Fibroblast of lung (primary cell): ENCODE measurements around the gene RAB31. TPM values are rescaled to one million over a fixed set of nuclear protein-coding genes. Genes with fewer than 3 reads are reported as not detected.
A peak's percentile ranks its signal among the peaks of the same experiment; 100 is the strongest.

Experiments
- DNase-seq, 2 donors: peaks; one replicate each; pipeline versions ENCODE4 v3.0.0 to v3.0.0-alpha.2; 2010; ENCODE audit warnings: low read depth in 2 of 2
- H2AFZ ChIP-seq: 2 replicates; pipeline ENCODE4 v1.5.1; 2012; ENCODE audit warnings: low read length, control low read depth, inconsistent platforms
- H3K27ac ChIP-seq: 2 replicates; pipeline ENCODE4 v1.5.1; 2011; ENCODE audit warnings: low read length, control low read depth; ENCODE audit not compliant: insufficient read depth
- H3K27me3 ChIP-seq: 2 replicates; pipeline ENCODE4 v1.5.1; 2011; ENCODE audit warnings: mild to moderate bottlenecking, low read length; ENCODE audit not compliant: control insufficient read depth, insufficient read depth
- H3K36me3 ChIP-seq: 2 replicates; pipeline ENCODE4 v1.5.1; 2011; ENCODE audit warnings: low read length; ENCODE audit not compliant: control insufficient read depth, insufficient read depth
- H3K4me1 ChIP-seq: 2 replicates; pipeline ENCODE4 v1.5.1; 2011; ENCODE audit warnings: low read length; ENCODE audit not compliant: control insufficient read depth, insufficient read depth; ENCODE audit errors: extremely low read depth
- H3K4me2 ChIP-seq: 2 replicates; pipeline ENCODE4 v1.5.1; 2011; ENCODE audit warnings: low read length, control low read depth; ENCODE audit not compliant: insufficient read depth; ENCODE audit errors: extremely low read depth
- H3K4me3 ChIP-seq, 4 experiments: fragments of 200-600 bp in 1 of 4; sonication (generic) in 1 of 4; replicated peaks in 1 of 4; 2 replicates each; pipeline ENCODE4 v1.5.1; 2011 to 2016; ENCODE audit warnings: low read length in 4 of 4, low read depth in 3 of 4, mild to moderate bottlenecking in 3 of 4, control low read depth in 2 of 4, inconsistent platforms in 1 of 4, mixed read lengths in 1 of 4; ENCODE audit not compliant: insufficient read depth in 1 of 4; ENCODE audit errors: control extremely low read depth in 1 of 4
- H3K79me2 ChIP-seq: 2 replicates; pipeline ENCODE4 v1.5.1; 2012; ENCODE audit warnings: mild to moderate bottlenecking, low read length, inconsistent platforms; ENCODE audit not compliant: control insufficient read depth, insufficient read depth
- H3K9ac ChIP-seq: 2 replicates; pipeline ENCODE4 v1.5.1; 2011; ENCODE audit warnings: mild to moderate bottlenecking, low read length, control low read depth; ENCODE audit not compliant: insufficient read depth
- H3K9me3 ChIP-seq: 2 replicates; pipeline ENCODE4 v1.5.1; 2012; ENCODE audit warnings: low read depth, low read length; ENCODE audit not compliant: control insufficient read depth, insufficient read depth
- H4K20me1 ChIP-seq: 2 replicates; pipeline ENCODE4 v1.5.1; 2011; ENCODE audit warnings: low read length; ENCODE audit not compliant: control insufficient read depth, insufficient read depth; ENCODE audit errors: extremely low read depth
- CTCF ChIP-seq, 2 donors: IDR thresholded peaks in 1 of 2; conservative IDR thresholded peaks in 1 of 2; 1 replicate in 1 of 2; 2 replicates in 1 of 2; pipeline ENCODE4 v1.5.1; 2011 to 2012; ENCODE audit warnings: low read length in 2 of 2, control low read depth in 1 of 2, inconsistent platforms in 1 of 2, low read depth in 1 of 2, mild to moderate bottlenecking in 1 of 2
- EZH2 ChIP-seq: IDR thresholded peaks from 2 replicates; pipeline ENCODE4 v1.5.1; 2012; ENCODE audit warnings: low read length, control low read depth, mild to moderate bottlenecking; ENCODE audit errors: missing control alignments
- polyA plus RNA-seq, 2 donors: library from polyadenylated mRNA; depleted of rRNA in 1 of 2; stranded (reverse) in 1 of 2; unstranded in 1 of 2; fragments of >200 nt; gene quantifications; 2 replicates each; pipeline ENCODE4 v1.2.1, GENCODE V29; 2011 to 2012; ENCODE audit warnings: missing spikeins in 1 of 2
- total RNA-seq: library from RNA; depleted of rRNA; stranded (reverse); fragments of >200 nt; gene quantifications from 2 replicates; pipeline ENCODE4 v1.2.1, GENCODE V29; 2014

The RAB31 gene
- total and polyA plus RNA-seq, 2 donors (not counting 1 experiment from before 2014, with no cell fraction given) = 29.6 to 47.1 TPM

- Histone ChIP-seq H3K9ac (no peak overlapping the region), H3K4me1 (no peaks in the 10 kb centered on the region), H4K20me1 (no peaks in the 10 kb centered on the region), H3K36me3 (no peaks in the 10 kb centered on the region), H3K79me2 (no peaks in the 10 kb centered on the region), H3K4me3 (no peak overlapping the region), H3K9me3 (no peaks in the 10 kb centered on the region), H3K4me2 (no peak overlapping the region), H2AFZ (no peak overlapping the region), H3K27ac (no peak overlapping the region), H3K27me3 (no peaks in the 10 kb centered on the region)
- DNase-seq = peak in 1 of 2 donors; percentile 51
- no peak for TF ChIP-seq EZH2
Measured at GRCh38 chr18:9852266-9853081, 144.4 kb downstream of the RAB31 start.

GRCh38 chr18:9854801-9855676, 146.9 kb downstream of the RAB31 start:
- Histone ChIP-seq H3K9me3 (no peaks in the 10 kb centered on the region), H2AFZ (no peak overlapping the region), H3K9ac (no peak overlapping the region), H4K20me1 (no peaks in the 10 kb centered on the region), H3K36me3 (no peaks in the 10 kb centered on the region), H3K4me1 (no peaks in the 10 kb centered on the region), H3K4me2 (no peak overlapping the region), H3K79me2 (no peaks in the 10 kb centered on the region), H3K27ac (no peak overlapping the region), H3K4me3 (no peak overlapping the region), H3K27me3 (no peaks in the 10 kb centered on the region)
- TF ChIP-seq CTCF (conservative IDR thresholded peaks at IDR 0.05 in 1 of 2, IDR thresholded peaks at IDR 0.05 in 1 of 2; ENCODE audit: low read depth in 1 of 2, low read length in 2 of 2) (no peak), EZH2 (no peak)
- peak; percentile 41 to 91 for DNase-seq

GRCh38 chr18:9855681-9856080, 147.6 kb downstream of the RAB31 start:
- no peak overlapping the region for H3K4me2 ChIP-seq
- peak in 1 of 2 donors; percentile 70 for DNase-seq
- H3K79me2 ChIP-seq = no peaks in the 10 kb centered on the region
- H4K20me1 ChIP-seq = no peaks in the 10 kb centered on the region
- no peaks in the 10 kb centered on the region for H3K36me3 ChIP-seq
- no peak overlapping the region for H2AFZ ChIP-seq
- no peaks in the 10 kb centered on the region for H3K27me3 ChIP-seq
- no peak overlapping the region for H3K4me3 ChIP-seq
- no peak overlapping the region for H3K9ac ChIP-seq
- no peaks in the 10 kb centered on the region for H3K9me3 ChIP-seq
- no peak overlapping the region for H3K27ac ChIP-seq
- TF ChIP-seq CTCF (conservative IDR thresholded peaks at IDR 0.05 in 1 of 2, IDR thresholded peaks at IDR 0.05 in 1 of 2; ENCODE audit: low read depth in 1 of 2, low read length in 2 of 2) (no peak), EZH2 (no peak)
- H3K4me1 ChIP-seq = no peaks in the 10 kb centered on the region
